ENCODE results near the gene MAML1.

GRCh38 chr5:179732412-179732917 is at the start of gene MAML1:
- no peak for TF ChIP-seq POLR2A (IDR thresholded peaks at IDR 0.05)
- TF ChIP-seq CTCF (IDR thresholded peaks at IDR 0.05), result no peak
- peak; percentile 44 to 82 (median 78) for TF ChIP-seq POLR2AphosphoS5 (IDR thresholded peaks at IDR 0.05)
